Spleen (tissue), 11 donors: Measurements from ENCODE around the gene ABHD12. TPM values are rescaled to one million over a fixed set of nuclear protein-coding genes. Genes with fewer than 3 reads are reported as not detected.

Experiments used
- DNase-seq: peaks from one replicate; pipeline ENCODE4 v3.0.0-alpha.2; 2020
- H3K27ac ChIP-seq, 8 donors: fragments of 200-600 bp; sonication (generic) in 7 of 8; 1 replicate in 4 of 8; 2 replicates in 4 of 8; pipeline versions ENCODE4 v1.5.0 to v1.8.0; 2016 to 2021; ENCODE audit warnings: inconsistent platforms in 4 of 8, mild to moderate bottlenecking in 4 of 8, moderate library complexity in 1 of 8
- H3K27me3 ChIP-seq, 7 donors: fragments of 200-600 bp; sonication (generic) in 6 of 7; replicated peaks in 1 of 7; 1 replicate in 4 of 7; 2 replicates in 3 of 7; pipeline versions ENCODE4 v1.5.0 to v1.8.0; 2016 to 2021; ENCODE audit warnings: inconsistent platforms in 3 of 7, mild to moderate bottlenecking in 1 of 7
- H3K36me3 ChIP-seq, 6 donors: fragments of 200-600 bp; sonication (generic) in 5 of 6; 1 replicate in 4 of 6; 2 replicates in 2 of 6; pipeline versions ENCODE4 v1.5.0 to v1.8.0; 2016 to 2021; ENCODE audit warnings: inconsistent platforms in 2 of 6
- H3K4me1 ChIP-seq, 6 donors: fragments of 200-600 bp; sonication (generic) in 5 of 6; 1 replicate in 3 of 6; 2 replicates in 3 of 6; pipeline versions ENCODE4 v1.5.0 to v1.8.0; 2016 to 2021; ENCODE audit warnings: inconsistent platforms in 3 of 6
- H3K4me3 ChIP-seq, 8 donors: fragments of 200-600 bp; sonication (generic) in 7 of 8; 1 replicate in 4 of 8; 2 replicates in 4 of 8; pipeline versions ENCODE4 v1.5.0 to v1.8.0; 2016 to 2021; ENCODE audit warnings: inconsistent platforms in 4 of 8, mild to moderate bottlenecking in 4 of 8, moderate library complexity in 2 of 8
- H3K9me3 ChIP-seq, 8 donors: fragments of 200-600 bp; sonication (generic) in 7 of 8; 1 replicate in 4 of 8; 2 replicates in 4 of 8; pipeline versions ENCODE4 v1.5.0 to v1.8.0; 2016 to 2021; ENCODE audit warnings: inconsistent platforms in 4 of 8
- POLR2A ChIP-seq, 3 donors: fragments of 450-650 bp; IDR thresholded peaks; one replicate each; pipeline ENCODE4 v1.5.1; 2017; ENCODE audit warnings: antibody characterized with exemption in 3 of 3, mild to moderate bottlenecking in 1 of 3
- POLR2AphosphoS5 ChIP-seq, 3 donors: sonication (generic); formaldehyde crosslinking; IDR thresholded peaks; one replicate each; pipeline ENCODE4 v1.5.1; 2017; ENCODE audit warnings: antibody characterized with exemption in 3 of 3
- WGBS, 5 donors: extraction: QIAGEN DNeasy Blood & Tissue Kit in 3 of 5; methylation state at CpG; one replicate each; pipeline versions ENCODE4 v1.1.5 to v1.1.7; 2013 to 2018; 5-methylcytosine and 5-hydroxymethylcytosine counted together
- intact Hi-C: fragments of 100-400 bp; cut with DNase I; formaldehyde crosslinking; loops from one replicate; pipeline ENCODE4 v1.15.0; 2023; ENCODE audit warnings: low total_unique reads
- polyA plus RNA-seq, 3 donors: library from polyadenylated mRNA; stranded (reverse); fragments of 200-250 nt; gene quantifications; one replicate each; pipeline ENCODE4 v1.2.1, GENCODE V29; 2013
- total RNA-seq, 7 donors: library from RNA; depleted of rRNA in 3 of 7; stranded (reverse); fragments of >200 nt in 3 of 7; fragmentation: NEBNext Ultra II Directional in 4 of 7; extraction: Animal tissue kit (Norgen Biotek cat#: 25700) in 4 of 7; gene quantifications; one replicate each; pipeline versions ENCODE4 v1.1.0 to v1.2.1, GENCODE V29; 2016 to 2021
- TF ChIP-seq, protein P1 (sequence below), 11 experiments: fragments of 200-600 bp in 7 of 11; fragments of 450-650 bp in 4 of 11; sonication (generic) in 4 of 11; IDR thresholded peaks in 8 of 11; conservative IDR thresholded peaks in 3 of 11; 1 replicate in 7 of 11; 2 replicates in 4 of 11; pipeline versions ENCODE4 v1.4.0 to v1.8.0; 2016 to 2021; ENCODE audit warnings: antibody characterized with exemption in 11 of 11, inconsistent platforms in 4 of 11, mild to moderate bottlenecking in 1 of 11
- donor health status: healthy with polysubstance abuse.
- donor health status: DM: no; HTN: no; CAD: no; lungs with moderate emphysema.
- donor health status: DM: no; HTN: no; CAD: no.
- donor health status: Bipolar disorder and iron deficiency.
- donor health status: healthy.
- donor health status: DM: no; HTN: no; CAD: no.
- donor health status: DM: yes; HTN: yes; CAD: no.

The ABHD12 gene
- total and polyA plus RNA-seq, 10 donors = 16.1 to 36.9 (median 25.3) TPM

DNA sequence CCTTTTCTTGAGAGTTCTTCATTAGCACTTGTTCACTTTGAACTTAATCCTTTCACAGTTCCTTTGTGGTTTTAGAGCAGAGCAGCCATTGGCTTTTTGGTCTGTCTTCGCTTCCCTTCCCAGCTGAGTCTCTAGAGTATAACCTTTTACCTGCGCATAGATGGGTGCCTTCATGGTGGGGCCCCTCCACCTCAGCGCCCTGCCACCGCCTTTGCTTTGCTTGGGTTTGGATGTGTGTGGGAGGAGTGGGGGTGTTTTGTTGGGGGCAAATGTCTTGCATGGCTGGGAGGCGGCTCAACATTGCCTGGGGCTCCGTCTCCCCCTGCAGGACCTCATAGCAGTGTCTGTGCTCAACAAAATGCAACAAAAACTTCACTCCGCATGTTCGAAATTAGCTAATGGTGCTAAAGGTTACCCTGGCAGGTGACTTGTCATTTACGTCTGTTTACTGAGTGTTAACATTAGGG lies 130.8 kb downstream of the ABHD12 start:
- H3K4me1 ChIP-seq = peaks cover 0 to 18% (median 0%) of the 10 kb centered on the region in 6 donors
- intact Hi-C loops = no loop called here
- H3K9me3 ChIP-seq = peaks cover 0 to 4% (median 0%) of the 10 kb centered on the region in 8 donors
- H3K36me3 ChIP-seq = peaks cover 0 to 50% (median 6%) of the 10 kb centered on the region in 6 donors
- H3K27me3 ChIP-seq = no peaks in the 10 kb centered on the region
- H3K27ac ChIP-seq = no peak overlapping the region
- no peak for TF ChIP-seq POLR2AphosphoS5 (IDR thresholded peaks at IDR 0.05)
- no peak for TF ChIP-seq POLR2A (IDR thresholded peaks at IDR 0.05)
- TF ChIP-seq, protein P1, sequence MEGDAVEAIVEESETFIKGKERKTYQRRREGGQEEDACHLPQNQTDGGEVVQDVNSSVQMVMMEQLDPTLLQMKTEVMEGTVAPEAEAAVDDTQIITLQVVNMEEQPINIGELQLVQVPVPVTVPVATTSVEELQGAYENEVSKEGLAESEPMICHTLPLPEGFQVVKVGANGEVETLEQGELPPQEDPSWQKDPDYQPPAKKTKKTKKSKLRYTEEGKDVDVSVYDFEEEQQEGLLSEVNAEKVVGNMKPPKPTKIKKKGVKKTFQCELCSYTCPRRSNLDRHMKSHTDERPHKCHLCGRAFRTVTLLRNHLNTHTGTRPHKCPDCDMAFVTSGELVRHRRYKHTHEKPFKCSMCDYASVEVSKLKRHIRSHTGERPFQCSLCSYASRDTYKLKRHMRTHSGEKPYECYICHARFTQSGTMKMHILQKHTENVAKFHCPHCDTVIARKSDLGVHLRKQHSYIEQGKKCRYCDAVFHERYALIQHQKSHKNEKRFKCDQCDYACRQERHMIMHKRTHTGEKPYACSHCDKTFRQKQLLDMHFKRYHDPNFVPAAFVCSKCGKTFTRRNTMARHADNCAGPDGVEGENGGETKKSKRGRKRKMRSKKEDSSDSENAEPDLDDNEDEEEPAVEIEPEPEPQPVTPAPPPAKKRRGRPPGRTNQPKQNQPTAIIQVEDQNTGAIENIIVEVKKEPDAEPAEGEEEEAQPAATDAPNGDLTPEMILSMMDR (IDR thresholded peaks at IDR 0.05 in 8 of 11, conservative IDR thresholded peaks at IDR 0.05 in 3 of 11) = no peak
- DNase-seq = no peak
- H3K4me3 ChIP-seq = no peak overlapping the region
- WGBS, 5 donors = 86 to 96% (median 92%) methylated on average over 9 of the region's 9 CpGs

DNA sequence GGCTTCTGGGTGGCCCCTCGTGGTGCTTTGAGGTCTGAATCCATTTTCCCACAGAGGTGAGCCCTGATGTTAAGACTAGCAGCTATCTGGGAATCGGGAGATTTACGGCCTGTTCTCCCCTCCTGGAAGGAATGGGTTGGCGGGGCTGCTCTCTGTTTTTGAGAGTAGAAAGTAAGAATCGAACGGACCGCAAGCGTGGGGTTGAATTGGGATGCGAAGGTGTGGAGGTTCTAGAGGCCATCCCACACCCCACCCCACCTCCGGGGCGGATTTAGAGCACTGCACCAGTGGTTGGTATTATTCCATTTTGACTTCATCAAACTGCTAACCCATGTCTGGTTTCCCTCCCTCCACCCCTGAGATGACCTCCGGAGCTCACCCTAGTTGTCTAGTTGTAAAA lies 131.3 kb downstream of the ABHD12 start:
- Histone ChIP-seq H3K36me3 (peaks cover 0 to 50% (median 6%) of the 10 kb centered on the region in 6 donors), H3K27me3 (no peaks in the 10 kb centered on the region), H3K4me1 (peaks cover 0 to 18% (median 0%) of the 10 kb centered on the region in 6 donors), H3K27ac (no peak overlapping the region), H3K4me3 (no peak overlapping the region), H3K9me3 (no peaks in the 10 kb centered on the region)
- intact Hi-C loops = no loop called here
- no peak for DNase-seq
- TF ChIP-seq, protein P1 (IDR thresholded peaks at IDR 0.05 in 8 of 11, conservative IDR thresholded peaks at IDR 0.05 in 3 of 11) = no peak
- TF ChIP-seq POLR2AphosphoS5 (IDR thresholded peaks at IDR 0.05) (no peak), POLR2A (IDR thresholded peaks at IDR 0.05) (no peak)
- WGBS, 5 donors = 87 to 94% (median 89%) methylated on average over 12 of the region's 12 CpGs

DNA sequence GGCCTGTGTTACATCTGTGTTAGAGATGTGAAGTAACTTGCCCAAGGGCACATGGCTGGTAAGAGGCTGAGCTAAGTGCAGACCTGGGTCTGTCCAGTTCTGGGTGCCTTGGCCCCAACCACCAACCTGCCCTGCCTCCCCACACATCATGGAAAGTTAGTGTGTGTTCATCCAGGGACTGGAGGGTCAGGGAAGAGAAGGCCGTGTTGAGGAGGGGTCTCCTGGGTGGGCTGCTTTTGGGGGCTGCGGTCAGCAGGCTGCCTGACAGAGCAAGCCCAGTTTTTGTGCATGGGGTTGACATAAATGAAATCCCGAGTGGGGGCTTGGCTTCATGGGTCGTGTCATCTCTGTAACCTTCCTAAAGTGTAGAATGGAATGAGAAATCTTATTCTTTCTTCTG lies 131.8 kb downstream of the ABHD12 start:
- no peak for DNase-seq
- peaks cover 0 to 18% (median 0%) of the 10 kb centered on the region in 6 donors for H3K4me1 ChIP-seq
- intact Hi-C loops = no loop called here
- no peak for TF ChIP-seq POLR2A (IDR thresholded peaks at IDR 0.05)
- no peak for TF ChIP-seq POLR2AphosphoS5 (IDR thresholded peaks at IDR 0.05)
- TF ChIP-seq, protein P1 (IDR thresholded peaks at IDR 0.05 in 8 of 11, conservative IDR thresholded peaks at IDR 0.05 in 3 of 11) = no peak
- H3K36me3 ChIP-seq = peaks cover 0 to 50% (median 6%) of the 10 kb centered on the region in 6 donors
- no peak overlapping the region for H3K4me3 ChIP-seq
- no peak overlapping the region for H3K27ac ChIP-seq
- no peaks in the 10 kb centered on the region for H3K27me3 ChIP-seq
- 72 to 100% (median 85%) methylated on average over 4 of the region's 4 CpGs for WGBS, 5 donors
- no peaks in the 10 kb centered on the region for H3K9me3 ChIP-seq

DNA sequence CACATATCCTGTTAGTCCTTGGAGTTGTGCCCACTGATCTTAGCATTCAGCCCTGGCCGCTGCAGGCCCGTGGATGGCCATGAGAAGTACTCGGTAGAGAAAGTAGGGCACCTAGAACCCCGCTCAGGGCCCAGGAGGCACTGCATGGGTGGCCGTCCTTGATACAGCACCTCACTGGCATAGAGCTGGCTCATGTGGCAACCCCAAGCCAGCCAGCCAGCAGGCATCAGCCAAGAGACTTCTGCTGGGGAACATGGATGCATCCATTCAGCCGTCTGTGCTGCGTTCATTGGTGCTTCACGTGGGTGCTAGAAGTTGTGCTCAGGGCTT lies 132.2 kb downstream of the ABHD12 start:
- Histone ChIP-seq H3K27ac (no peak overlapping the region), H3K27me3 (no peaks in the 10 kb centered on the region), H3K36me3 (peaks cover 0 to 50% (median 6%) of the 10 kb centered on the region in 6 donors), H3K9me3 (no peaks in the 10 kb centered on the region), H3K4me3 (no peak overlapping the region), H3K4me1 (peaks cover 0 to 22% (median 0%) of the 10 kb centered on the region in 6 donors)
- intact Hi-C loops = no loop called here
- TF ChIP-seq, protein P1 (IDR thresholded peaks at IDR 0.05 in 8 of 11, conservative IDR thresholded peaks at IDR 0.05 in 3 of 11) = no peak
- no peak for TF ChIP-seq POLR2AphosphoS5 (IDR thresholded peaks at IDR 0.05)
- TF ChIP-seq POLR2A (IDR thresholded peaks at IDR 0.05) = no peak
- WGBS, 5 donors = 65 to 100% (median 83%) methylated on average over 4 to 8 of the region's 8 CpGs
- peak; percentile 44 for DNase-seq
